HepG2 (cell line): Measurements from ENCODE around the gene MIA3. TPM values are rescaled to one million over a fixed set of nuclear protein-coding genes. Genes with fewer than 3 reads are reported as not detected.

Experiments
- CEBPG ChIP-seq: IDR thresholded peaks from 2 replicates; pipeline ENCODE4 v1.6.1; 2016
- HES4 ChIP-seq: sonication (generic); formaldehyde crosslinking; IDR thresholded peaks from 2 replicates; pipeline ENCODE4 v1.9.0; 2021; ENCODE audit warnings: mild to moderate bottlenecking, missing genetic modification reagents, borderline replicate concordance
- HHEX ChIP-seq: IDR thresholded peaks from 2 replicates; pipeline ENCODE4 v1.6.1; 2016; ENCODE audit warnings: control low read depth
- KLF16 ChIP-seq, 2 experiments: sonication (generic) in 1 of 2; formaldehyde crosslinking in 1 of 2; IDR thresholded peaks; 2 replicates each; pipeline versions ENCODE4 v1.6.1 to v1.8.0; 2016 to 2023; ENCODE audit warnings: missing genetic modification reagents in 2 of 2, missing compliant biosample characterization in 1 of 2
- MIXL1 ChIP-seq: IDR thresholded peaks from 2 replicates; pipeline ENCODE4 v1.6.1; 2016
- MTERF4 ChIP-seq: sonication (generic); formaldehyde crosslinking; IDR thresholded peaks from 2 replicates; pipeline ENCODE4 v1.8.0; 2023; ENCODE audit warnings: mild to moderate bottlenecking, missing genetic modification reagents
- PHF8 ChIP-seq: sonication (generic); formaldehyde crosslinking; IDR thresholded peaks from 2 replicates; pipeline ENCODE4 v1.5.0; 2020; ENCODE audit warnings: missing genetic modification reagents
- SALL2 ChIP-seq: sonication (generic); formaldehyde crosslinking; IDR thresholded peaks from 2 replicates; pipeline ENCODE4 v1.8.1; 2023; ENCODE audit warnings: mild to moderate bottlenecking, missing genetic modification reagents, inconsistent platforms
- SAP130 ChIP-seq: IDR thresholded peaks from 2 replicates; pipeline ENCODE4 v1.6.1; 2016; ENCODE audit warnings: low read depth
- ZFP41 ChIP-seq: sonication (generic); formaldehyde crosslinking; IDR thresholded peaks from 2 replicates; pipeline ENCODE4 v1.4.0; 2020; ENCODE audit warnings: mild to moderate bottlenecking, missing genetic modification reagents, borderline replicate concordance
- ZFX ChIP-seq: sonication (generic); formaldehyde crosslinking; IDR thresholded peaks from 2 replicates; pipeline ENCODE4 v1.4.0; 2020; ENCODE audit warnings: mild to moderate bottlenecking, low read depth, missing genetic modification reagents, moderate library complexity
- ZFY ChIP-seq: sonication (generic); formaldehyde crosslinking; IDR thresholded peaks from 2 replicates; pipeline ENCODE4 v1.4.0; 2020; ENCODE audit warnings: missing genetic modification reagents
- ZNF292 ChIP-seq: sonication (generic); formaldehyde crosslinking; IDR thresholded peaks from 2 replicates; pipeline ENCODE4 v1.8.1; 2022; ENCODE audit warnings: mild to moderate bottlenecking, low read depth, missing genetic modification reagents, borderline replicate concordance
- ZNF350 ChIP-seq: sonication (generic); formaldehyde crosslinking; IDR thresholded peaks from 2 replicates; pipeline ENCODE4 v1.4.0; 2020; ENCODE audit warnings: mild to moderate bottlenecking, low read depth, missing genetic modification reagents, borderline replicate concordance
- ZNF614 ChIP-seq: IDR thresholded peaks from 2 replicates; pipeline ENCODE4 v1.6.1; 2018; ENCODE audit warnings: missing biosample characterization, missing genetic modification reagents, inconsistent platforms, borderline replicate concordance
- ZNF775 ChIP-seq: sonication (generic); formaldehyde crosslinking; IDR thresholded peaks from 2 replicates; pipeline ENCODE4 v1.4.0; 2020; ENCODE audit warnings: missing genetic modification reagents, mild to moderate bottlenecking, moderate library complexity, borderline replicate concordance
- polyA plus RNA-seq, 8 experiments: library from polyadenylated mRNA; depleted of rRNA in 3 of 8; stranded (reverse) in 7 of 8; unstranded in 1 of 8; fragments of >200 nt; fragmentation: Illumina TruSeq in 4 of 8; extraction: Trizol in 4 of 8; gene quantifications; 2 replicates each; pipeline versions ENCODE4 v1.2.1 to v1.2.3, GENCODE V29; 2011 to 2016; ENCODE audit warnings: low read depth in 4 of 8, missing spikeins in 1 of 8, mixed read lengths in 1 of 8; ENCODE audit not compliant: insufficient read depth in 1 of 8
- total RNA-seq, 5 experiments: library from RNA; depleted of rRNA; stranded (reverse); fragments of >200 nt; fragmentation: Illumina TruSeq; extraction: Trizol; gene quantifications; 2 replicates each; pipeline ENCODE4 v1.2.3, GENCODE V29; 2016; ENCODE audit warnings: low read depth in 1 of 5
- TF ChIP-seq, protein P1 (sequence below): sonication (generic); formaldehyde crosslinking; IDR thresholded peaks from 2 replicates; pipeline ENCODE4 v1.8.0; 2022; ENCODE audit warnings: missing genetic modification reagents, mild to moderate bottlenecking, borderline replicate concordance
- TF ChIP-seq, protein P2 (sequence below): sonication (generic); formaldehyde crosslinking; IDR thresholded peaks from 2 replicates; pipeline ENCODE4 v1.4.0; 2020; ENCODE audit warnings: mild to moderate bottlenecking, missing genetic modification reagents
- TF ChIP-seq, protein P3 (sequence below): sonication (generic); formaldehyde crosslinking; IDR thresholded peaks from 2 replicates; pipeline ENCODE4 v1.4.0; 2020; ENCODE audit warnings: low read depth, missing genetic modification reagents

The MIA3 gene
- total and polyA plus RNA-seq, 2 of the 13 experiments (the other 11 are each of a cell fraction or from before 2014, with no cell fraction given): 45.6 to 48.7 TPM

DNA sequence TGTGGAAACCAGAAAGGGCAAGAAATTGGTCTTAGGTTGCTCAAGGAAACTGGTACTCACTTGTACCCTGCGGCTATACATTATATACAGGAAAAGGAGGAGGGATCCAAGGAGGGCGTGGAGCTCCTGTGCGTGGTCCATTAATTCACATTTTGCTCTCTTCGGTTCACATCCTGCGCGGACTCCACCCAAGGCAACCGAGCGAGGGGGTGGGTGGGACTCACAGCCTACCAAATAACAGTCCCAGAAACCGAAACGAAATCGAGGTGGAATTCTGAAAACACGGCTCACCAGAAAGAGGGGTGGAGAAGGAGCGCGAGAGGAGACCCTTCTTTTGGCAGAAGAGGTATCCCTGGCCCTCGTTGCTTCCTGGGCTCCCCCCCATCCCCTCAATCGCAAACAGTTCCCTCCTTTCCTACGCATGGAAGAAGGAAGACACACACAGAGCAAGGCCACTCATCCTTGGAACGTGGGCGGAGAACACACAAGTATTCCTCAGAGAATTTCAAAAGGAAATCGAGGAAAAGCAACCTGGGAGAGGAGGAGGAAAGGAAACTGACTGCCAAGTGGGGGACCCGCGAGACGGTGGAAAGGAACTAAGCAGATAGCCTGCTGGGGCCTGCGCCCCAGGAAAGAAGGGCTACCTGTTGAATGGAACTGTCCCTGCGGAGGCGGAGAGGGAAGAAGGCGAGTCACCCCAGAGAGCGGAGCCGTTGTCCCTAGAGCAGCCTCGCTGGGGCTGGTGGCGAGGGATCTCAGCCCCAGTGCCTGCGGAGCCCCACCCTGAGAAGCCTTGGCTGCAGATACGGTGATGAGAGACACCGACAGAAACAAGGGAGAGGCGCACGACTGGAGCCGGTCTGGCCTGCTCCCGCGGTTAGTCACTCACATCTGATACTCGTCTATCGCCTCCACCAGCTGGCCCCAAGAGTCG lies 93.7 kb downstream of the MIA3 start (continued):
- 0 out of 2 replicates have a peak, but pooled peaks have one; percentile 31 for TF ChIP-seq HHEX
- no peak for TF ChIP-seq MIXL1 (CRISPR knock-in tag)
- TF ChIP-seq MTERF4 (CRISPR knock-in tag): peak; percentile 80; the same call in 1 of the 2 replicates
- peak in 1 of 2 experiments; percentile 15; a peak in 1 of 4 replicates for TF ChIP-seq KLF16 (CRISPR knock-in tag; IDR thresholded peaks at IDR 0.05)
- TF ChIP-seq PHF8: no peak; the same call in 1 of the 2 replicates
- TF ChIP-seq HES4 (CRISPR knock-in tag): peak; percentile 67; the same call in 1 of the 2 replicates
- TF ChIP-seq ZNF292: peak; percentile 19; the same call in 1 of the 2 replicates
- TF ChIP-seq ZNF614 (CRISPR knock-in tag): no peak
- TF ChIP-seq SALL2 (CRISPR knock-in tag): 0 out of 2 replicates have a peak, but pooled peaks have one; percentile 19
- TF ChIP-seq, protein P1, sequence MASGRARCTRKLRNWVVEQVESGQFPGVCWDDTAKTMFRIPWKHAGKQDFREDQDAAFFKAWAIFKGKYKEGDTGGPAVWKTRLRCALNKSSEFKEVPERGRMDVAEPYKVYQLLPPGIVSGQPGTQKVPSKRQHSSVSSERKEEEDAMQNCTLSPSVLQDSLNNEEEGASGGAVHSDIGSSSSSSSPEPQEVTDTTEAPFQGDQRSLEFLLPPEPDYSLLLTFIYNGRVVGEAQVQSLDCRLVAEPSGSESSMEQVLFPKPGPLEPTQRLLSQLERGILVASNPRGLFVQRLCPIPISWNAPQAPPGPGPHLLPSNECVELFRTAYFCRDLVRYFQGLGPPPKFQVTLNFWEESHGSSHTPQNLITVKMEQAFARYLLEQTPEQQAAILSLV (CRISPR knock-in tag): peak; percentile 41; the same call in 1 of the 2 replicates
- TF ChIP-seq, protein P2, sequence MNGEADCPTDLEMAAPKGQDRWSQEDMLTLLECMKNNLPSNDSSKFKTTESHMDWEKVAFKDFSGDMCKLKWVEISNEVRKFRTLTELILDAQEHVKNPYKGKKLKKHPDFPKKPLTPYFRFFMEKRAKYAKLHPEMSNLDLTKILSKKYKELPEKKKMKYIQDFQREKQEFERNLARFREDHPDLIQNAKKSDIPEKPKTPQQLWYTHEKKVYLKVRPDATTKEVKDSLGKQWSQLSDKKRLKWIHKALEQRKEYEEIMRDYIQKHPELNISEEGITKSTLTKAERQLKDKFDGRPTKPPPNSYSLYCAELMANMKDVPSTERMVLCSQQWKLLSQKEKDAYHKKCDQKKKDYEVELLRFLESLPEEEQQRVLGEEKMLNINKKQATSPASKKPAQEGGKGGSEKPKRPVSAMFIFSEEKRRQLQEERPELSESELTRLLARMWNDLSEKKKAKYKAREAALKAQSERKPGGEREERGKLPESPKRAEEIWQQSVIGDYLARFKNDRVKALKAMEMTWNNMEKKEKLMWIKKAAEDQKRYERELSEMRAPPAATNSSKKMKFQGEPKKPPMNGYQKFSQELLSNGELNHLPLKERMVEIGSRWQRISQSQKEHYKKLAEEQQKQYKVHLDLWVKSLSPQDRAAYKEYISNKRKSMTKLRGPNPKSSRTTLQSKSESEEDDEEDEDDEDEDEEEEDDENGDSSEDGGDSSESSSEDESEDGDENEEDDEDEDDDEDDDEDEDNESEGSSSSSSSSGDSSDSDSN (CRISPR knock-in tag): peak; percentile 68; the same call in 1 of the 2 replicates
- peak; percentile 45 for TF ChIP-seq ZFY (CRISPR knock-in tag)
- TF ChIP-seq ZFP41 (CRISPR knock-in tag): no peak
- no peak for TF ChIP-seq CEBPG (CRISPR knock-in tag)
- TF ChIP-seq ZNF350 (CRISPR knock-in tag): 0 out of 2 replicates have a peak, but pooled peaks have one; percentile 6
- TF ChIP-seq ZFX (CRISPR knock-in tag): peak; percentile 53
- TF ChIP-seq SAP130: peak; percentile 49; the same call in 1 of the 2 replicates
- TF ChIP-seq ZNF775: no peak
- TF ChIP-seq, protein P3, sequence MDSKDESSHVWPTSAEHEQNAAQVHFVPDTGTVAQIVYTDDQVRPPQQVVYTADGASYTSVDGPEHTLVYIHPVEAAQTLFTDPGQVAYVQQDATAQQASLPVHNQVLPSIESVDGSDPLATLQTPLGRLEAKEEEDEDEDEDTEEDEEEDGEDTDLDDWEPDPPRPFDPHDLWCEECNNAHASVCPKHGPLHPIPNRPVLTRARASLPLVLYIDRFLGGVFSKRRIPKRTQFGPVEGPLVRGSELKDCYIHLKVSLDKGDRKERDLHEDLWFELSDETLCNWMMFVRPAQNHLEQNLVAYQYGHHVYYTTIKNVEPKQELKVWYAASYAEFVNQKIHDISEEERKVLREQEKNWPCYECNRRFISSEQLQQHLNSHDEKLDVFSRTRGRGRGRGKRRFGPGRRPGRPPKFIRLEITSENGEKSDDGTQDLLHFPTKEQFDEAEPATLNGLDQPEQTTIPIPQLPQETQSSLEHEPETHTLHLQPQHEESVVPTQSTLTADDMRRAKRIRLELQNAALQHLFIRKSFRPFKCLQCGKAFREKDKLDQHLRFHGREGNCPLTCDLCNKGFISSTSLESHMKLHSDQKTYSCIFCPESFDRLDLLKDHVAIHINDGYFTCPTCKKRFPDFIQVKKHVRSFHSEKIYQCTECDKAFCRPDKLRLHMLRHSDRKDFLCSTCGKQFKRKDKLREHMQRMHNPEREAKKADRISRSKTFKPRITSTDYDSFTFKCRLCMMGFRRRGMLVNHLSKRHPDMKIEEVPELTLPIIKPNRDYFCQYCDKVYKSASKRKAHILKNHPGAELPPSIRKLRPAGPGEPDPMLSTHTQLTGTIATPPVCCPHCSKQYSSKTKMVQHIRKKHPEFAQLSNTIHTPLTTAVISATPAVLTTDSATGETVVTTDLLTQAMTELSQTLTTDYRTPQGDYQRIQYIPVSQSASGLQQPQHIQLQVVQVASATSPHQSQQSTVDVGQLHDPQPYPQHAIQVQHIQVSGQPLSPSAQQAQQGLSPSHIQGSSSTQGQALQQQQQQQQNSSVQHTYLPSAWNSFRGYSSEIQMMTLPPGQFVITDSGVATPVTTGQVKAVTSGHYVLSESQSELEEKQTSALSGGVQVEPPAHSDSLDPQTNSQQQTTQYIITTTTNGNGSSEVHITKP (CRISPR knock-in tag): 0 out of 2 replicates have a peak, but pooled peaks have one; percentile 37
